ENCODE data around the gene TNNT3.

Gene TNNT3

DNA sequence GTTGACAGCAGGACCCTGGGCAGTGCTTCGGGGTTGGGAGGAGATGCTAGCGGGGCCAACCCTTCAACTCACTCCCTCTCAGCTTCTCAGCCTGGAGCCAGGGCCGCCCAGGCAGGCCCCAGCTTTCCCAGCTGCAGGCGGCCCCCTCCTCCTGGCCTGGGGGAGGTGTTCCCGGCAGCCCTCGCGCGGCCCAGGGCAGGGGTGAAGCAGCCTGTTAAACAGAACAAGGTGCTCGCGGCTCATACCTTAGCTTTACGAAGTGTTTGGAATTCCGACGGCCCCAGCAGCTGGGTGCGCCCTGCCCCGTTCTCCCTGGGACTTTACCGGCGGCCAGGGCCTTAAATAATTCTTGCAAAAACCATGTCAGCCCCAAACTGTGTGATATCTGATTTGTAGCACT, 44.8 kb downstream of the TNNT3 start:
- DNase-seq, result no peak

DNA sequence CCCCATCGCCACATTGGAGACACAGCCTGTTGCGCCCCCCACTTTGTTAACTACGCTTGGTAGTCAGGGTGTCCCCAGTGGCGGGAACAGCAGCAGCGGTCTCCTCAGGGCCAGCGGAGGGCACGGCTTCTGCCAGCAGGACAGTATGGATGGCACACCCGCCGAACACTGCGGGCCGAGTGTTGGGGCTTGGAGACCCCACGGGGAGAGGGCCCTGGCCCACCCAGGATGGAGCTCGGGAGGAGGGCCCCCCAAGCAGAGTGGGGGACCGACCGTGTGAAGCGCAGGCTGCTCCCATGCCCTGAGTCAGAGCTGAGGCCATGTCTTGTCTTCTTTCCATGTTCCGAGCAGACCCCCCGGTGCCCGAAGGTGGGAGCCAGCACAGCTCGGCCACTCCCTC, 45.5 kb downstream of the TNNT3 start:
- no peak for DNase-seq

DNA sequence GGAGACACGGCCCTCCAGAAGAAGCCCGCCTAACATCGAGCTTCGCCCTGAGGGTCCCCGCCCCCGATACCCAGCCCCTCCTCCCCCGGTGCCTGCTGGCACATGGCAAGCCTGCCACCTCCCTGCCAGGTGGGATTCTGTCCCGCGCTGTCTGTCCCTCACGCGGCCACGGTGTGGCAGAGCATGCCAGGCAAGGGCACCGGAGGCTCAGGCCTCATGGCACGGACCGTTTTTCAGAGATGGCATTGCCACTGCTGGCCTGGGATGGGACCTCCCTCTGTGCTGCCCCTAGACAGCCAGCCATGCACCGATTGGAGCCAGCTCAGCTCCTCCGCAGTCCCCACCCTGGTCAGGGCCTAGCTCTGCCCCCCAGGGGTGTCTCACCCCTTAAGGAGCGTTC, 47.0 kb downstream of the TNNT3 start:
- DNase-seq, result no peak

DNA sequence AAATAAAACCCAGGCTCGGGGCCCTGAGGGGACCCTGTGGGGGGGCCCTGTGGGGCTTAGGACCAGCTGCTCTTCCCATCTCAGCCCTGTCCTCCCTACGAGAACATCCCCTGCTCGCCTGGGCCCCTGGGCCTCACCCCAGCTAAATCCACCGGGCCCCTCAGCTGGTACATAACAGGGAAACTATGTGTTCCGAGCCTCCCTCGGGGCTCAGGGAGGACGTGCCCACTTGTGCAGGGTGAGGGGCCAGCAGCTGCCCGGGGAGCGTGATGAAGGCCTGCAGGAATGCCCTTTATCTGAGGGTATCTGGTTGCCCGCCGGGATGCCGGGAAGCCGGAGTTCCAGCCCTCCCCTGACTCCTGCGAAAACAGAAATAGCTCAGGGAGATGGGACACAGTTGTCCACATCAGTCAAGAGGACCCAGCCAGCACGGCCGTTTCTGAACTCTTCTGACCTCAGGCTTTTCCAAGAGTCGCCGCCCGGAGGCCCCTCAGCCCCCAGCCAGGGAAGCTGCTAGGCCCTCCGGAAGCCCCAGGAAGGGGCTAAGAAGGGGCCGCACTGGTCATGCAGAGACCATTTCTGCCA, 48.2 kb downstream of the TNNT3 start:
- no peak for DNase-seq

DNA sequence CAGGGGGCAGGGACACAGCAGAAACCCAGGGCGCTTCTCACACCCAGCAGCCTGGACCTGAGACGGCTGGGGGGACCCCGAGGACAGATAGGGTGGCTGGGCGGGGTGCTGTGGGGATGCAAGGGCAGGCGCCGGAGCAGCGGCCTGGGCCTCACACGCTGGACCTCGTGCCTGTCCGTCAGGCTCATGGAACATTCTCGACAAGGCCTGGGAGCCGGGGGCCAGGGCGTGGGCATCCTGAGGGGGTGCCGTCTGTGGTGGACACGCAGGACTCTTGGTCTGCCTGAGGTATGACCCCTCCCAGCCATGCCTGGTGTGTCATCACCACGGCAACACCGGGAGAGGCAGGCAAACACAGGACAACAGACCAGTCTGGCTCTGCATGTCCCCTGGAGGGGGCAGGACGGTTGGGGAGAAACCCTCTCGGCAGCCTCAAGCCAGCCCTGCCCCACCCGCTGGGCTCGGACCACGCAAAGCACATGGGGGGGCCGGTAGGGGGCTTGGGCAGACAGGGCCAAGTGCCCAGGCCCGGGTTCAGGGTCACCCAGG, 49.0 kb downstream of the TNNT3 start:
- DNase-seq, result no peak

DNA sequence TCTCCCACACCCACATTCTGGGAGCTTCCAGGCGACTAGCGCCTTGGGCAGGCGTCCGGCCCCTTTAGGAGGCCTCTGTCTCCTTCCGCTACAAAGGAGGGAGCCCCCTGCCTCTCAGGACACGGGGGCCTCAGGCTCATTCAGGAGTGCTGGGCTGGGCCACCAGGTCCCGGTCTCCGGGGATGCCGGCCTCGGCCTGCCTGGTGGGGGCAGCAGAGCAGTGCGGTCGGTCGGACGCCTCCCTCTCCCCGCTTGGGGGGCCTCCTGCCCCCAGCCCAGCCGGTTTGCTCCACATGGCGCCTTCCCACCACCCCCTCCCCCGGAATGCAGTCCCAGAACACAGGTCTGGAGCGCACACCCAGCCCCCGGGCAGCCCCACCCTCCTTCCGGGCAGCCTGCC, 49.5 kb downstream of the TNNT3 start:
- DNase-seq, result no peak

DNA sequence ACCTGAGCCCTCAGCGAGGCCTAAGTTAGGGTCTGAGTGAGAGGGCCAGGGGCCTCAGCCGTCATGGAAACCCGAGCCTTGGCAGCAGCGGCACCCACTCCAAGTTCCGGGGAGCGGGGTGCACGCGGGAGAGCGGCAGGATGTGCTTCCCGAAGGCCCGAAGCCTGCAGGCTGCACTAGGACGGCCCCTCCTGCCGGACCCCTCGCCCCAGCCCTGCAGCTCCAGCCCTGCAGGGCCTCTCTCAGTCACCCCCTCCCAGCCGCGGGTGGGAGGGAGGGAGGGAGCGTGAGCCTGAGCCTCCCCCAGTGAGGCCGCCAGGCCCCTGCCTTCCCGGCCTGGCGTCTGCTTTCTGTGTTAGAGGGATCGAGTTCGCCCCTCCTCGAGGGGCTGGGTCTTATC, 50.3 kb downstream of the TNNT3 start:
- DNase-seq, result no peak

DNA sequence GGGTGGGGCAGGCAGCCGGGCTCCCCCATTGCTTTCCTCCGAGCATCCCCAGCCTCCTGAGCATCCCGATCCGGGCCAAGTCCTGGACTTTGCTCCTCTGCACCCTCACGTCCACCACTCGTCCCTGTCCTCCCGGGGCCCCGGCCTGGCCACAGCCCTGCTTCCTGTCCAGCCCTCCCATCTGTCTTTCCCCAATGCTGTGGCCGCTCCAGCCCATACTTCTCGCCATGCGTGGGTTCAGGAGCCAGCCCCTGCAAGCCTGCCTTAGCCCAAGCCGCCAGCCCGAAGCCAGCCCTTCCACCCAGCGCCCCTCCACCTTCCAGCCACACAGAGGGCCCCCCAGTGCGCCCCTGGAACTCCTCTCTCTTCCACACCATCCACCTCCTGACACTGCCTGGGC, 51.5 kb downstream of the TNNT3 start:
- no peak for DNase-seq

DNA sequence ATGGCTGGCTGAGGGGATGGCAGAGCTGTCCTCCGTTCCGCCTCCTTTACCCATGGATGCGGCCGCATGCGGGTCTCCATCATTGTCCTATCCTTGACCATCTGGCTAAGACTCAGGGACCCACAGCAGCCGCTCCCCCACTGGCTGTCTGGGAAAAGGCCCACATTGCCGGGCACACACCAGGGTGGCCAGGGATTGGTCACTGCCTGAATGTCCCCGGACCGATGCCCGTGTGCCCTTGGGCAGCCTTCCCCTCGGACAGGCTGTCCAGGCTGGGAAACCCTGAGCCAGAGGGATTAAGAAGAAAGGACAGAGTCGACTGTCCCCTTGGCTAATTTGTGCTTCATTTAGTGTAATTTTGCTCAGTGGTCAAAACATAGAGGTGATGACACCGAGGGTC, 55.7 kb downstream of the TNNT3 start:
- no peak for DNase-seq

DNA sequence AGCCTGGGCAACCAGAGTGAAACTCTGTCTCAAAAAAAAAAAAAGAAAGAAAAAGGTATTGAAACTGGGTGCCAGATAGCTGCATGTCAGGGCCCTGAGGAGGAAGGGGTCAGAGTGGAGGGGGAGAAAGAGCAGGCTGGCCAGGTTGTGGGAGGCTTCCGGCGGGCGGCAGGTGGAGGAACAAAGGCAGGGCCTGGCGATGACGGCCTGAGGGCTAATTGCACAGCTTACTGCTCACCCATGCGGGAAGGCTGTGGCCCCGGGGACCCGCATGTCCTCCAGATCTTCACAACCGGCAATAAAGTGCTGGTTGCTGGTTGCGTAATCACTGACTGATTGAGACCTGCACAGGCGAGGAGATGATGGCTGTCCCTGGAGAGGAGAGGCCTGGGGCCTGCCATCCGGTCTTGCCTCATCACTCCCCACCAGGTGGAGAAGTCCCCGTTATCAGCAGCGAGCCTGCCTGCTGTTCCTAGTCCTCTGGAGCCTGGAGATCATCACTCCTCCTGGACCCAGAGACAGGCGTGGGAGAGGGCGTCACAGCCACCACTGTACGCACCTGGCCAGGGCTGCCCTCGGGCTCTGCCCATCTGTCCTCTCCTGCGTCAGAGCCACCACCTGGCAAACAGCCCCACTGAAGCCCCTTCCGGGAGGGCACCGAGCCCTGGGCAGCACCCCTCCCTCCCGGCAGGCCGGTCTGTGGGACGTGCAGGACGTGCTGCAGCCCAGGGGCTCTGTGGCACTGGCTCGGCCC, 59.4 kb downstream of the TNNT3 start:
- DNase-seq, result no peak

DNA sequence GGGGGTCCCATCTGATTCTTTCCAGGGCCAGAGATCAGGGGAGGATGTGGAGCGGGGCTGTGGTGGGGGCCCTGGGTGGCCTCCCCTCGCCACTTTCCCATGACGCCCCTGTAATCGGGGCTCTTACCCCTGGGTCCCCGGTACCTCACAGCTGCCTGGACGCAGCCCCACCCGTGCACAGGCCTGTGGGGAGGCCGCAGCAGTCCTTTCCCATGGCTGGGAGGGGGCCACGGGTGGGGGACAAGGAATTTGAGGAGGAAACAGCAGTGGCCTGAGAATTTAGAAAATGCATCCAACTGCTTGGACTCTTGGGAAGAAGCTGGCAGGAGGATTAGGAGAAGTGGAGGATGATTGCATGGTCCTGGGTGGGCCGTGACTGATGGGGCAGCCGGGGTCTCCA, 60.1 kb downstream of the TNNT3 start:
- DNase-seq, result no peak

DNA sequence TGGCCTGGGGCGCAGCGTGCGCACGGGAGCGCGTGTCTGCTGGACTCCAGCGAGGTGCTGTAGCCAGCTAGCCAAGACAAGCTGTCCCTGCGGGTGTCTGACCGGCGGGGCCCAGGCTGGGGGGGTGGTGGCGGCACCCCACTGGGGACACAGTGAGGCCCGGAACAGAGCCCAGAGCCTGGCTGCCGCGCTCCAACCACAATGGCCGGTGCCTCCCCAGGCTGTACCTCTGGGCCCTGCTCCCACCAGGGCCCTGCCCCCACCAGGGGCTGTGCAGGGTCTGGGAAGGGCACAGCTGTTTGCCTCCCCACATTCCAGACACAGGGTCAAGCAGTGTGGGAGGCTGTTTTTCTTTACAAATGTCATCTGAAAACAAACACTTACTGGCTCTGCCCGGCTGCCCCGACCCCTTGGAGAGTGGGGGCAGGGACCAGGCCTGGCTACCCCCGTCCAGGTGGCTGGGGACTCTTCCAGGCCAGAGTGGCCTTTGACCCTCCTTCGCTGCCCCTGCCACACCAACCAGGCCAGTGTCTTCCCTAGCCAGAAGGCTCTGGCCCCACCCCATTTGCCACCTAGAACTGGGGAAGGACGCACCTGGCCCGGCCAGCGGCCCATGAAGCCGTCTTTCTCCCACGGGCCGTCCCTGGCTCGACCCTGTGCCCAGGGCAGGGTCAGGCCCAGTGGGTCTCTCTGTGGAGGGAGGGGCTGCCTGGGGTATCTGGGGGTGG, 63.5 kb downstream of the TNNT3 start:
- no peak for DNase-seq

DNA sequence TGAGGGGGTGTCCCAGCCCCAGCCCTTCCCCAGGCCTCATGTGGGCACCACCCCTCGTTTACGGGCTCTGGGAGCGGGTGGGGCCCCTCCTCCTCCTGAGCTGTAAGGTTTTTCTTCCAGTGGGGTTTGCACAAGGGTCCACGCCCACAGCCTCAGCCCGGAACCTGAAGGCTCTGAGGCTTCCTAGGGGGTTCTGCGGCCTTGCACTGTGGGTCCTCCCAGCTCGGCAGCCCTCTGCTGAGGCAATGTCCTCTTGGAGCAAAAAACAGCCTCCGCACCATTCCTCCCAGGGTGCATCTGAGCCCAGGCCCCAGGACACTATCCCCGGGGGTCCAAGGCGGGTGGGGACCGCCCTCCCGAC, 64.1 kb downstream of the TNNT3 start:
- DNase-seq, result no peak

DNA sequence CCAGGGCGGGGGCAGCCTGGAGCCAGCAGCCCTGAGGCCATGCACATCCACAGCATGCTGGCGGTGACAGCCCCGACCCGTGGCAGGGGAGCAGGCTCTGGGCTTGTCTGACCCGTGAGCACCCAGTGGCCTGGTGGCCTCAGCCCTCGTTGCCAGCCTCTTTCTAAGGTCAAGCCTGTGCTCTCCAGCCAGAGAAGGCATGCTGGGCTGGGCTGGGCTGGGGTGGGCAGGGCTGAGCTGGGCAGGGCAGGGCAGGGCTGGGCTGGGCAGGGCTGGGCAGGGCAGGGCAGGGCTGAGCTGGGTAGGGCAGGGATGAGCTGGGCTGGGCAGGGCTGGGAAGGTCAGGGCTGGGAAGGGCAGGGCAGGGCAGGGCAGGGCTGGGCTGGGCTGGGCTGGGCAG, 67.5 kb downstream of the TNNT3 start:
- DNase-seq, result no peak

DNA sequence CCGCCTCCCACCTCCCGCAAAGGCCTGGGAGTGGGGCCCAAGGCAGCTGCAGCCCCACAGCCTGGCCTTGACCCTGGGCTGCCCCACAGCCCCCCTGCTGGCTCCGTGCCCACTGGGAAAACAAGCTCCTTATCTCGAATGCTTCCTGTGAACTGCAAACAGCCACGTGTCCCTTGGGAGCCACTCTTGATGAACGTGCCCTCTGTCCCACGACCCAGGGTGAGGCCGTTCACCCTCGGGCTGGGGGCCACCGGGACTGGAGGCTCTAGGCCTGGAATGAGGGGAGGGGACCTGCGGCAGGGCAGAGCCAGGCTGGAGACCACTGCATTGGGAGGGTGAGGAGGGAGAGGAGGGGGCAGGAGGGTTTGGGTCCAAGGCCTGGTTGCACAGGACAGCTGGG, 68.7 kb downstream of the TNNT3 start:
- no peak for DNase-seq

Data from NCI-H2171 (cell line).